ENCODE data around the gene ASB3. TPM values are rescaled to one million over a fixed set of nuclear protein-coding genes. Genes with fewer than 3 reads are reported as not detected.

ASB3 gene
- total RNA-seq, 1 experiment from 2014 or later, result 12.9 TPM

DNA sequence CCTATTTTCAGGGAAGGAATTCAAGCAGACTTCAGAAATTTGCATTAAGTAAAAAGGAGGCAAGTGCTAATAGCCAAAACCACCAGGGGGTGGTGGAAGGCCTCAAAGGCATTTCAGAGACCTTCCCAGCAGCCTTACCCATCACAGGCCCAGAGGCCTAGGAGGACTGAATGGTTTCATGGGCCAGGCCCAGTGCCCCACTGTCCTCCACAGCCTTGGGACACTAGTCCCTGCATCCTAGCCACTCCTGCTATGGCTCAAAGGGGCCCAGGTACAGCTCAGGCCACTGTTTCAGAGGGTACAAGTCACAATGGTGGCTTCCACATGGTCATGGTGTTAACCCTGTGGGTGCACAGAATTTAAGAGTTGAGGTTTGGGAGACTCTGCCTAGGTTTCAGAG lies 77.8 kb downstream of the ASB3 start:
- H3K4me1 ChIP-seq (ENCODE audit: control insufficient read depth, insufficient read depth, low read length), result no peaks in the 10 kb centered on the region
- no TSS peak for BruUV-seq (replicated peaks)
- no peak for DNase-seq (ENCODE audit: low read depth, low spot score)
- TF ChIP-seq, protein P1, sequence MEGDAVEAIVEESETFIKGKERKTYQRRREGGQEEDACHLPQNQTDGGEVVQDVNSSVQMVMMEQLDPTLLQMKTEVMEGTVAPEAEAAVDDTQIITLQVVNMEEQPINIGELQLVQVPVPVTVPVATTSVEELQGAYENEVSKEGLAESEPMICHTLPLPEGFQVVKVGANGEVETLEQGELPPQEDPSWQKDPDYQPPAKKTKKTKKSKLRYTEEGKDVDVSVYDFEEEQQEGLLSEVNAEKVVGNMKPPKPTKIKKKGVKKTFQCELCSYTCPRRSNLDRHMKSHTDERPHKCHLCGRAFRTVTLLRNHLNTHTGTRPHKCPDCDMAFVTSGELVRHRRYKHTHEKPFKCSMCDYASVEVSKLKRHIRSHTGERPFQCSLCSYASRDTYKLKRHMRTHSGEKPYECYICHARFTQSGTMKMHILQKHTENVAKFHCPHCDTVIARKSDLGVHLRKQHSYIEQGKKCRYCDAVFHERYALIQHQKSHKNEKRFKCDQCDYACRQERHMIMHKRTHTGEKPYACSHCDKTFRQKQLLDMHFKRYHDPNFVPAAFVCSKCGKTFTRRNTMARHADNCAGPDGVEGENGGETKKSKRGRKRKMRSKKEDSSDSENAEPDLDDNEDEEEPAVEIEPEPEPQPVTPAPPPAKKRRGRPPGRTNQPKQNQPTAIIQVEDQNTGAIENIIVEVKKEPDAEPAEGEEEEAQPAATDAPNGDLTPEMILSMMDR (IDR thresholded peaks at IDR 0.05), result no peak
- no peak for TF ChIP-seq TCF7L2 (IDR thresholded peaks at IDR 0.05; ENCODE audit: low read depth, low read length)
- TF ChIP-seq, protein P2, sequence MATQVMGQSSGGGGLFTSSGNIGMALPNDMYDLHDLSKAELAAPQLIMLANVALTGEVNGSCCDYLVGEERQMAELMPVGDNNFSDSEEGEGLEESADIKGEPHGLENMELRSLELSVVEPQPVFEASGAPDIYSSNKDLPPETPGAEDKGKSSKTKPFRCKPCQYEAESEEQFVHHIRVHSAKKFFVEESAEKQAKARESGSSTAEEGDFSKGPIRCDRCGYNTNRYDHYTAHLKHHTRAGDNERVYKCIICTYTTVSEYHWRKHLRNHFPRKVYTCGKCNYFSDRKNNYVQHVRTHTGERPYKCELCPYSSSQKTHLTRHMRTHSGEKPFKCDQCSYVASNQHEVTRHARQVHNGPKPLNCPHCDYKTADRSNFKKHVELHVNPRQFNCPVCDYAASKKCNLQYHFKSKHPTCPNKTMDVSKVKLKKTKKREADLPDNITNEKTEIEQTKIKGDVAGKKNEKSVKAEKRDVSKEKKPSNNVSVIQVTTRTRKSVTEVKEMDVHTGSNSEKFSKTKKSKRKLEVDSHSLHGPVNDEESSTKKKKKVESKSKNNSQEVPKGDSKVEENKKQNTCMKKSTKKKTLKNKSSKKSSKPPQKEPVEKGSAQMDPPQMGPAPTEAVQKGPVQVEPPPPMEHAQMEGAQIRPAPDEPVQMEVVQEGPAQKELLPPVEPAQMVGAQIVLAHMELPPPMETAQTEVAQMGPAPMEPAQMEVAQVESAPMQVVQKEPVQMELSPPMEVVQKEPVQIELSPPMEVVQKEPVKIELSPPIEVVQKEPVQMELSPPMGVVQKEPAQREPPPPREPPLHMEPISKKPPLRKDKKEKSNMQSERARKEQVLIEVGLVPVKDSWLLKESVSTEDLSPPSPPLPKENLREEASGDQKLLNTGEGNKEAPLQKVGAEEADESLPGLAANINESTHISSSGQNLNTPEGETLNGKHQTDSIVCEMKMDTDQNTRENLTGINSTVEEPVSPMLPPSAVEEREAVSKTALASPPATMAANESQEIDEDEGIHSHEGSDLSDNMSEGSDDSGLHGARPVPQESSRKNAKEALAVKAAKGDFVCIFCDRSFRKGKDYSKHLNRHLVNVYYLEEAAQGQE (IDR thresholded peaks at IDR 0.05; ENCODE audit: insufficient read depth in 1 of 2, low read depth in 2 of 2, low read length in 1 of 2), result no peak
- in situ Hi-C loops (cut with HindIII; ENCODE audit: low pct_unique_long_range_greater_than_20kb, low sequenced_read_pairs) (no loop called here), intact Hi-C loops (cut with micrococcal nuclease; ENCODE audit: unreplicated experiment) (no loop called here)
- no peaks in the 10 kb centered on the region for H3K9me3 ChIP-seq (ENCODE audit: control insufficient read depth, insufficient read depth, low read depth, low read length)
- ChIA-PET POLR2A (no interaction called here), CTCF (no interaction called here)
- H3K4me3 ChIP-seq (ENCODE audit: low read depth in 2 of 2, low read length in 2 of 2), result no peak overlapping the region
- no peak overlapping the region for H3K27ac ChIP-seq (ENCODE audit: low read length)
- no peaks in the 10 kb centered on the region for H3K36me3 ChIP-seq (ENCODE audit: control insufficient read depth, insufficient read depth, low read length)
- no peak for ATAC-seq
- H3K27me3 ChIP-seq (ENCODE audit: control insufficient read depth, insufficient read depth, low read length), result no peaks in the 10 kb centered on the region

DNA sequence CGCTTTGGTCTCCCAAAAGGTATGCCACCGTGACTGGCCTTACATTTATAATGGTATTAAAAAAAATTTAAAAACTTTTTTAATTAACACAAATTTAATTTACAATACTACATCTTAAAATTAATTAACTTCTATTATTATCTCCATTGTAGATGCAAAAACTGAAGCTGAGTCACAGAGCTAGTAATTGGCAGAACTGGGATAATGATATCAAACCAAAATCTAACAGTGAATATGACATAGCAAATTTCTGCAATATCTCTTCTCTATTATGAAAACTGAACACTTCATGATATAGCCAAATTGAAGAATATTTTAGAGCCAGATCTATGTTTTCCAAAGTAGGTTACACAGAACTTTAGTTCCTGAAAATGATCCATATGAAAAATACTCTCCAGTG lies 85.5 kb downstream of the ASB3 start:
- ChIA-PET CTCF (no interaction called here), POLR2A (no interaction called here)
- Histone ChIP-seq H3K27me3 (ENCODE audit: control insufficient read depth, insufficient read depth, low read length) (no peaks in the 10 kb centered on the region), H3K4me1 (ENCODE audit: control insufficient read depth, insufficient read depth, low read length) (no peaks in the 10 kb centered on the region), H3K27ac (ENCODE audit: low read length) (no peak overlapping the region), H3K9me3 (ENCODE audit: control insufficient read depth, insufficient read depth, low read depth, low read length) (no peaks in the 10 kb centered on the region), H3K36me3 (ENCODE audit: control insufficient read depth, insufficient read depth, low read length) (no peaks in the 10 kb centered on the region), H3K4me3 (ENCODE audit: low read depth in 2 of 2, low read length in 2 of 2) (no peak overlapping the region)
- no peak for TF ChIP-seq TCF7L2 (IDR thresholded peaks at IDR 0.05; ENCODE audit: low read depth, low read length)
- TF ChIP-seq POLR2AphosphoS5 (IDR thresholded peaks at IDR 0.05; ENCODE audit: low read depth, low read length), result no peak
- TF ChIP-seq, protein P2 (IDR thresholded peaks at IDR 0.05; ENCODE audit: insufficient read depth in 1 of 2, low read depth in 2 of 2, low read length in 1 of 2), result no peak
- no peak for TF ChIP-seq SIN3A (IDR thresholded peaks at IDR 0.05; ENCODE audit: borderline replicate concordance, insufficient read depth, low read depth, low read length)
- TF ChIP-seq, protein P1 (IDR thresholded peaks at IDR 0.05), result no peak
- DNase-seq (ENCODE audit: low read depth, low spot score), result no peak
- intact Hi-C loops (cut with micrococcal nuclease; ENCODE audit: unreplicated experiment), result no loop called here
- in situ Hi-C loops (cut with HindIII; ENCODE audit: low pct_unique_long_range_greater_than_20kb, low sequenced_read_pairs), result no loop called here
- ATAC-seq, result no peak
- no TSS peak for BruUV-seq (replicated peaks)

All from Panc1 (cell line).